Measurements from ENCODE around the gene ATP6V0E1.

GRCh38 chr5:173057062-173057924, 73.7 kb downstream of the ATP6V0E1 start:
- TF ChIP-seq CTCF (IDR thresholded peaks at IDR 0.05; ENCODE audit: low read depth, low read length), result no peak
- TF ChIP-seq EZH2phosphoT487 (IDR thresholded peaks at IDR 0.05; ENCODE audit: low read depth), result no peak

Data from OCI-LY3 (cell line).